Tibial nerve (tissue), 3 donors: ENCODE results near the gene C14orf119.

Source experiments
- CTCF ChIP-seq, 5 experiments: fragments of 200-600 bp in 3 of 5; fragments of 450-650 bp in 2 of 5; sonication (generic) in 3 of 5; IDR thresholded peaks; one replicate each; pipeline ENCODE4 v1.5.1; 2016 to 2019; ENCODE audit warnings: antibody characterized with exemption in 5 of 5, mild to moderate bottlenecking in 3 of 5, moderate library complexity in 2 of 5
- POLR2A ChIP-seq, 2 donors: fragments of 450-650 bp; IDR thresholded peaks; one replicate each; pipeline ENCODE4 v1.6.1; 2017; ENCODE audit warnings: antibody characterized with exemption in 2 of 2, mild to moderate bottlenecking in 2 of 2, moderate library complexity in 2 of 2

GRCh38 chr14:23066855-23067744, 28.2 kb upstream of the C14orf119 start:
- TF ChIP-seq CTCF (IDR thresholded peaks at IDR 0.05) (no peak), POLR2A (IDR thresholded peaks at IDR 0.05) (no peak)
